Upper lobe of left lung (tissue), 6 donors: ENCODE data around the gene AMY1C. TPM values are rescaled to one million over a fixed set of nuclear protein-coding genes. Genes with fewer than 3 reads are reported as not detected.

Experiments used
- total RNA-seq, 6 donors: library from RNA; depleted of rRNA in 4 of 6; stranded (reverse); fragments of >200 nt in 4 of 6; gene quantifications; one replicate each; pipeline versions ENCODE4 v1.1.0 to v1.2.1, GENCODE V29; 2016 to 2021
- donor health status: DM: no; HTN: no; CAD: no; lungs with moderate emphysema.
- donor health status: DM: no; HTN: yes; CAD: no; lungs with severe emphysema.

Gene AMY1C
- total RNA-seq, 6 donors from 2014 or later, result 5.2 to 32.2 (median 12.0) TPM; not detected in 1

Other genes starting within 250 kb of the AMY1C start
- gene RNPC3, start 224.2 kb upstream of the AMY1C start, total RNA-seq, result 100 to 1,000 TPM in 1 of 6 donors, 10 to 100 TPM in 5; 20.4 to 150 (median 48.4) TPM
- gene AMY2B, start 178.3 kb upstream of the AMY1C start, total RNA-seq, result 10 to 100 TPM; 12.5 to 73.3 (median 23.8) TPM
- 1 to 10 TPM in 1 of 6 donors, under 1 TPM in 2, not detected in 3; 0.29 to 1.8 (median 0.77) TPM for gene AMY2A, start 132.5 kb upstream of the AMY1C start, total RNA-seq
- gene AMY1A, start 94.1 kb upstream of the AMY1C start, total RNA-seq, result 1 to 10 TPM in 3 of 6 donors, not detected in 3; 1.2 to 3.3 (median 1.3) TPM
- 1 to 10 TPM in 3 of 6 donors, under 1 TPM in 2, not detected in 1; 0.57 to 6.8 (median 1.6) TPM for gene AMY1B, start 53.7 kb upstream of the AMY1C start, total RNA-seq